ENCODE data around the gene NID2.

NID2 gene

GRCh38 chr14:51988221-51988620, 80.6 kb downstream of the NID2 start:
- TF ChIP-seq POLR2AphosphoS5 (IDR thresholded peaks at IDR 0.05; ENCODE audit: low read depth, low read length) = no peak
- TF ChIP-seq REST (IDR thresholded peaks at IDR 0.05; ENCODE audit: insufficient read depth in 1 of 2, low read depth in 2 of 2, low read length in 2 of 2) = no peak
- no peak for TF ChIP-seq TAF1 (IDR thresholded peaks at IDR 0.05; ENCODE audit: borderline replicate concordance, insufficient read depth, low read length)
- TF ChIP-seq FOXP2 (optimal IDR thresholded peaks at IDR 0.05; ENCODE audit: borderline replicate concordance, extremely low read depth, extremely low read length, insufficient read depth) = no peak
- no peak for TF ChIP-seq SIN3A (IDR thresholded peaks at IDR 0.05; ENCODE audit: borderline replicate concordance, insufficient read depth, low read length)

- TF ChIP-seq REST (IDR thresholded peaks at IDR 0.05; ENCODE audit: insufficient read depth in 1 of 2, low read depth in 2 of 2, low read length in 2 of 2) = no peak
- TF ChIP-seq SIN3A (IDR thresholded peaks at IDR 0.05; ENCODE audit: borderline replicate concordance, insufficient read depth, low read length) = no peak
- TF ChIP-seq FOXP2 (optimal IDR thresholded peaks at IDR 0.05; ENCODE audit: borderline replicate concordance, extremely low read depth, extremely low read length, insufficient read depth) = no peak
- TF ChIP-seq TAF1 (IDR thresholded peaks at IDR 0.05; ENCODE audit: borderline replicate concordance, insufficient read depth, low read length) = no peak
- no peak for TF ChIP-seq POLR2AphosphoS5 (IDR thresholded peaks at IDR 0.05; ENCODE audit: low read depth, low read length)
These were observed 87.5 kb downstream of the NID2 start for GRCh38 chr14:51981218-51981854.

GRCh38 chr14:51979088-51979709, 89.7 kb downstream of the NID2 start:
- TF ChIP-seq POLR2AphosphoS5 (IDR thresholded peaks at IDR 0.05; ENCODE audit: low read depth, low read length) (no peak), SIN3A (IDR thresholded peaks at IDR 0.05; ENCODE audit: borderline replicate concordance, insufficient read depth, low read length) (no peak), TAF1 (IDR thresholded peaks at IDR 0.05; ENCODE audit: borderline replicate concordance, insufficient read depth, low read length) (no peak), FOXP2 (optimal IDR thresholded peaks at IDR 0.05; ENCODE audit: borderline replicate concordance, extremely low read depth, extremely low read length, insufficient read depth) (no peak), REST (IDR thresholded peaks at IDR 0.05; ENCODE audit: insufficient read depth in 1 of 2, low read depth in 2 of 2, low read length in 2 of 2) (no peak)

GRCh38 chr14:51978681-51979085, 90.2 kb downstream of the NID2 start:
- TF ChIP-seq FOXP2 (optimal IDR thresholded peaks at IDR 0.05; ENCODE audit: borderline replicate concordance, extremely low read depth, extremely low read length, insufficient read depth) = no peak
- no peak for TF ChIP-seq SIN3A (IDR thresholded peaks at IDR 0.05; ENCODE audit: borderline replicate concordance, insufficient read depth, low read length)
- TF ChIP-seq POLR2AphosphoS5 (IDR thresholded peaks at IDR 0.05; ENCODE audit: low read depth, low read length) = no peak
- TF ChIP-seq TAF1 (IDR thresholded peaks at IDR 0.05; ENCODE audit: borderline replicate concordance, insufficient read depth, low read length) = no peak
- TF ChIP-seq REST (IDR thresholded peaks at IDR 0.05; ENCODE audit: insufficient read depth in 1 of 2, low read depth in 2 of 2, low read length in 2 of 2) = no peak

Measured in PFSK-1 (cell line).